HL-60 (cell line): ENCODE results near the gene CFAP206.

Source experiments
- DNase-seq, 2 experiments: peaks; one replicate each; pipeline ENCODE4 v3.0.0-alpha.2; 2010 to 2020; ENCODE audit warnings: low read depth in 1 of 2, low spot score in 1 of 2
- H3K27ac ChIP-seq: fragments of 250-450 bp; sonication (Bioruptor Pico); replicated peaks from 2 replicates; pipeline ENCODE4 v1.5.1; 2020; ENCODE audit warnings: mild to moderate bottlenecking, moderate library complexity
- H3K27me3 ChIP-seq: fragments of 250-450 bp; sonication (Bioruptor Pico); 2 replicates; pipeline ENCODE4 v1.5.1; 2021; ENCODE audit warnings: mild to moderate bottlenecking, moderate library complexity; ENCODE audit not compliant: insufficient read depth, poor library complexity, severe bottlenecking
- H3K4me3 ChIP-seq: replicated peaks from 2 replicates; pipeline ENCODE4 v1.5.1; 2011; ENCODE audit warnings: mild to moderate bottlenecking, control low read depth, low read length; ENCODE audit not compliant: insufficient read depth
- CTCF ChIP-seq: IDR thresholded peaks from one replicate; pipeline ENCODE4 v1.5.1; 2011; ENCODE audit warnings: low read length, control low read depth, inconsistent platforms; ENCODE audit not compliant: insufficient read depth
- GABPA ChIP-seq: IDR thresholded peaks from 2 replicates; pipeline ENCODE4 v1.6.1; 2012; ENCODE audit warnings: low read depth
- POLR2AphosphoS5 ChIP-seq: IDR thresholded peaks from 2 replicates; pipeline ENCODE4 v1.6.1; 2012; ENCODE audit warnings: low read depth
- SPI1 ChIP-seq: IDR thresholded peaks from 2 replicates; pipeline ENCODE4 v1.6.1; 2012; ENCODE audit warnings: low read depth, mild to moderate bottlenecking, borderline replicate concordance
- TF ChIP-seq, protein P1 (sequence below): IDR thresholded peaks from 2 replicates; pipeline ENCODE4 v1.6.1; 2012; ENCODE audit warnings: low read depth; ENCODE audit not compliant: insufficient replicate concordance

Gene CFAP206

DNA sequence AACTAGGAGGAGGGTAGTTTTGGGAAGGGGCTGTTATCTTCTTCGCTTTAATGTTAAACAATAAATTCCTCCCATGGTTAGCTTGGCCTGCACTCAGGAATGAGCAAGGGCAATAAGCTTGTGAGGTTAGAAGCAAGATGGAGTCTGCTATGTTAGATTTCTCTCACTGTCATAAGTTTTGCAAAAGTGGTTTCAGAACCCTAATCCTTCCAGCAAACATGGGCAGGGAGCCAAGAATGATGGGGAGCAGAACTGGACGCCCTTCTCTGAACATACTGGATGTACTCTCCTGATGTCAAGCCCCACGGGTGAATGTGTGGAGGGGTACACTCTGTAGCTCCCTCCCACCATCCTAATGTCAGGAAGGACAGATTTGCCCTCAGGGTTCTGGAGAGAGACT is 40.9 kb upstream of the CFAP206 start:
- TF ChIP-seq SPI1 (no peak), GABPA (no peak), POLR2AphosphoS5 (no peak), CTCF (no peak)
- TF ChIP-seq, protein P1, sequence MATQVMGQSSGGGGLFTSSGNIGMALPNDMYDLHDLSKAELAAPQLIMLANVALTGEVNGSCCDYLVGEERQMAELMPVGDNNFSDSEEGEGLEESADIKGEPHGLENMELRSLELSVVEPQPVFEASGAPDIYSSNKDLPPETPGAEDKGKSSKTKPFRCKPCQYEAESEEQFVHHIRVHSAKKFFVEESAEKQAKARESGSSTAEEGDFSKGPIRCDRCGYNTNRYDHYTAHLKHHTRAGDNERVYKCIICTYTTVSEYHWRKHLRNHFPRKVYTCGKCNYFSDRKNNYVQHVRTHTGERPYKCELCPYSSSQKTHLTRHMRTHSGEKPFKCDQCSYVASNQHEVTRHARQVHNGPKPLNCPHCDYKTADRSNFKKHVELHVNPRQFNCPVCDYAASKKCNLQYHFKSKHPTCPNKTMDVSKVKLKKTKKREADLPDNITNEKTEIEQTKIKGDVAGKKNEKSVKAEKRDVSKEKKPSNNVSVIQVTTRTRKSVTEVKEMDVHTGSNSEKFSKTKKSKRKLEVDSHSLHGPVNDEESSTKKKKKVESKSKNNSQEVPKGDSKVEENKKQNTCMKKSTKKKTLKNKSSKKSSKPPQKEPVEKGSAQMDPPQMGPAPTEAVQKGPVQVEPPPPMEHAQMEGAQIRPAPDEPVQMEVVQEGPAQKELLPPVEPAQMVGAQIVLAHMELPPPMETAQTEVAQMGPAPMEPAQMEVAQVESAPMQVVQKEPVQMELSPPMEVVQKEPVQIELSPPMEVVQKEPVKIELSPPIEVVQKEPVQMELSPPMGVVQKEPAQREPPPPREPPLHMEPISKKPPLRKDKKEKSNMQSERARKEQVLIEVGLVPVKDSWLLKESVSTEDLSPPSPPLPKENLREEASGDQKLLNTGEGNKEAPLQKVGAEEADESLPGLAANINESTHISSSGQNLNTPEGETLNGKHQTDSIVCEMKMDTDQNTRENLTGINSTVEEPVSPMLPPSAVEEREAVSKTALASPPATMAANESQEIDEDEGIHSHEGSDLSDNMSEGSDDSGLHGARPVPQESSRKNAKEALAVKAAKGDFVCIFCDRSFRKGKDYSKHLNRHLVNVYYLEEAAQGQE, result no peak
- no peak for DNase-seq

GRCh38 chr6:87373377-87373776 is 34.4 kb upstream of the CFAP206 start:
- DNase-seq, result no peak
- no peak overlapping the region for H3K27ac ChIP-seq
- no peaks in the 10 kb centered on the region for H3K27me3 ChIP-seq
- H3K4me3 ChIP-seq, result no peak overlapping the region
- TF ChIP-seq SPI1 (no peak), POLR2AphosphoS5 (no peak), GABPA (no peak), CTCF (no peak)
- TF ChIP-seq, protein P1, result no peak

More for the DNA sequence above, 40.9 kb upstream of the CFAP206 start:
- H3K4me3 ChIP-seq, result no peak overlapping the region
- H3K27me3 ChIP-seq, result no peaks in the 10 kb centered on the region
- no peak overlapping the region for H3K27ac ChIP-seq

DNA sequence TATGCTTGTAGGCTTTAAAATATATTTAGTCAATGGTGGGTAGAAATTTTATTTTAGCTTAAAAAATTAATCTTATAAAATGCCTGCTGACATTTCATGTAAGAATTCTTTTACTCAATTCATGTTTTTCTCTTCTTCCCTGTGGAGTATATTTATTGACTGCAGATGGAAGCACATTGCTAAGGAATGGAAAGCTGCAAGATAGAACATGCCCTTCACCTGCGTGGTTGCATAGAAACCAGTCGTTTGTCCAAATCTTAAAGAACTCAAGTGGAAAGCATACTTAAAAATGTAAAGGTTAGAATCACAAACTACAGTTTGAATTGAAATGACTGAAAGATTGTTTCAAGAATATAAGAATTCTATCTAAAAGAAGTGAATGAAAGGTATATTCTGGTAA is 32.5 kb upstream of the CFAP206 start:
- no peaks in the 10 kb centered on the region for H3K27me3 ChIP-seq
- no peak overlapping the region for H3K27ac ChIP-seq
- DNase-seq, result no peak
- TF ChIP-seq GABPA (no peak), POLR2AphosphoS5 (no peak), SPI1 (no peak), CTCF (no peak)
- TF ChIP-seq, protein P1, result no peak
- no peak overlapping the region for H3K4me3 ChIP-seq
